Keratinocyte (primary cell): ENCODE results near the gene ERRFI1.

Source experiments
- CTCF ChIP-seq, 3 experiments: IDR thresholded peaks in 1 of 3; conservative IDR thresholded peaks in 1 of 3; optimal IDR thresholded peaks in 1 of 3; 2 replicates in 2 of 3; 3 replicates in 1 of 3; pipeline versions ENCODE3 to v1.5.1; 2011; ENCODE audit warnings: low read length in 3 of 3, mild to moderate bottlenecking in 3 of 3, moderate library complexity in 2 of 3, control low read depth in 1 of 3, inconsistent platforms in 1 of 3; ENCODE audit not compliant: insufficient read depth in 2 of 3; ENCODE audit errors: extremely low read depth in 1 of 3
- EZH2 ChIP-seq: IDR thresholded peaks from one replicate; pipeline ENCODE4 v1.6.1; 2012; ENCODE audit warnings: inconsistent platforms, mild to moderate bottlenecking, low read length, moderate library complexity

- no peak for TF ChIP-seq CTCF (optimal IDR thresholded peaks at IDR 0.05 in 1 of 3, IDR thresholded peaks at IDR 0.05 in 1 of 3, conservative IDR thresholded peaks at IDR 0.05 in 1 of 3; ENCODE audit: extremely low read depth in 1 of 3, insufficient read depth in 2 of 3, low read length in 3 of 3)
- no peak for TF ChIP-seq EZH2
Measured at GRCh38 chr1:7972285-7972684, 53.8 kb downstream of the ERRFI1 start.
